ENCODE data around the gene ARHGAP42. TPM values are rescaled to one million over a fixed set of nuclear protein-coding genes. Genes with fewer than 3 reads are reported as not detected.
A peak's percentile ranks its signal among the peaks of the same experiment; 100 is the strongest.

The ARHGAP42 gene
- total RNA-seq, 2 experiments from 2014 or later: 0.50 to 0.92 TPM

DNA sequence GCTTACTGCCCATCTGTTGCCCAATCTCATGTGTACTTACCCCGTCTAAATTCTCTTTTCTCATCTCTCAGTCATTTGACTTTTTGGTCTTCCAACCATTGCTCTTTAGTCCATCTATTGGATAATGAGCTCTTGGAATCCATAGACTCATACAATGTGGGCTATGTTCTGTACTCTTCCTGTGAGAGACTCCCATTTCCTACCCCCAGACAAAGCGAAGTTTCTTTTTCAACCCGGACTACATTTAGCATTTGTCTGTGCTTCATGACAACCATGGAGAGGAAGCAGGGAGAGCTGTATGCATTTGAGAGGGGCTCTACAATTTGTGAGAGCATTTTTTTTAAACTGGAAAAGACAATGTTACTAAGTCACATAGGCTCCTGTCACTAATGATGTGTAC lies 4.0 kb upstream of the ARHGAP42 start:
- CTCF ChIA-PET: no interaction called here
- Mint-ChIP-seq H3K27ac (no peak overlapping the region), H3K9me3 (ENCODE audit: insufficient read depth) (no peaks in the 10 kb centered on the region), H3K36me3 (ENCODE audit: low read depth) (no peaks in the 10 kb centered on the region), H3K4me1 (ENCODE audit: low read depth) (peaks cover 36% of the 10 kb centered on the region), H3K4me3 (no peak overlapping the region), H3K27me3 (ENCODE audit: low read depth) (peaks cover 16% of the 10 kb centered on the region)
- ATAC-seq: no peak
- POLR2A ChIA-PET: no interaction called here
- DNase-seq: no peak

DNA sequence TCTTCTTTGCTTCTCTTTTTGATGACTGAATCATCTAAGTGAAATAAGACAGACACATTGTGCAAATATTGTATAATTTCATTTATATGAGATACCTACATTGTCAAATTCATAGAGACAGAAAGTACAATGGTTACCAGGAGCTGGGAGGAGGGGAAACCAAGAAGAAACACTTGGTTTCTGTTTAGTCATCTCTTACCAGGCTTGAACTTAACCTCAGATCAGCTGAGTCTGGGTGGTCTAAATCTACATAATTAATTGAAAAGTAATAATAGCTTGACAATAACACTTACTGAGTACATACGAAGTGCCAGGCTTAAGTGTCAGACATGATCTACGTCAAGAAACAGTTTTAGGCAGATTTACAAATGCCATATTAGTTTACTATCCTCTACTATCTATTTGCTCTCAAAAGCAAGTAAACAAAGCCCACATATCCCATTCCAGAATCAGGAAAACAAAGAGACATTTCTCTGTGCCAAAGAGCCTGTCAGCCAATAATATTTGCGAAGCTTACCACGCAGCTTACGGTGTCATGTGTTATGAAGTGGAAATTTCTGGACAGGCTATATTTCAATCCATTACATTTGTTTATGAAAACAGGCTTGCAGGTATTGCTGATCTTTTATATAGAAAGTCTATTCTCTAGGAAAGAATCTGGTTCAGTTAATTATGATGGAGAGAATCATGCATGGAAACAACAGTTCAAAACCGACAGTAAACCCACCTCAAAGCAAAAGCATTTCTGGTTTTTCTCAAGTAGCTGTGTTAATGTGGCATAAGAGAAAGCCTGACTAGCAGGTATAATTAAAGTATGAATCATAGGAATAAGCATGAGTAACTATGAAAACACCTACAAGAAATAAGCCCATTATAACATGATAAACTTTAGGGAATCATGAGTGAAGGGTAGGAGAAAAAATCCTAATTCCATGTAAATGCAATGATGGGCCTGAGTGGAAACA lies 2.7 kb upstream of the ARHGAP42 start:
- H3K4me1 Mint-ChIP-seq (ENCODE audit: low read depth): peaks cover 41% of the 10 kb centered on the region
- H3K4me3 Mint-ChIP-seq: no peak overlapping the region
- ATAC-seq (no peak), DNase-seq (no peak)
- no peak overlapping the region for H3K27ac Mint-ChIP-seq
- H3K36me3 Mint-ChIP-seq (ENCODE audit: low read depth): no peaks in the 10 kb centered on the region
- POLR2A ChIA-PET: no interaction called here
- H3K9me3 Mint-ChIP-seq (ENCODE audit: insufficient read depth): no peaks in the 10 kb centered on the region
- peaks cover 22% of the 10 kb centered on the region for H3K27me3 Mint-ChIP-seq (ENCODE audit: low read depth)
- CTCF ChIA-PET: no interaction called here

DNA sequence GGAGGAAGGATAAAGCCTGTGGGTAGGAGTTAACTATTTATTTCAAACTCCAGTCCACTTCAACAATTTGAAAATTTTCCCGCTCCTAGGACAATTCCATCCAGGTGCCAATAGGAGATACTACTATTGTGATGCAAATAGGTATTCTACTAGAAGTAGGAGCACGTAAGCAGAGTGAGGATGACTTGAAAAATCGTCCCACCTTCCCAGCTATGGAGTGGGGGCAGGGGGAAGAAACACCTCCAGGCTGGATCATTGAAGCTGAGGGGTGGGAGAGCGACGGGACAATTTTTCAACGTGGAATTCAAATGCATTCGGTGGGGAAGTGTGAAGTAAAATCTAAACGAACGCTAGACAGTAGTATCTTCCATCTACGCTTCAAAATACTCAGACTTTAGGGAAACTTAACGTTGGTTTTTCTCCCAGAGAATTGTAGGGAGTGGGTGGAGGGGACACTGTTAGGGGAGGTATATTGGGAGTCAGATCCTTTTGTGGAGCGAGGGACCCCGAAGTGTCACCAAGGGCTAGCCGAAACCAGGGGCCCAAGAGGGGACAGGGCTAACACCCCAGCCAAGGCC lies 523 bp upstream of the ARHGAP42 start:
- Mint-ChIP-seq H3K27ac (no peak overlapping the region), H3K4me3 (peak overlapping the region; percentile 63), H3K27me3 (ENCODE audit: low read depth) (peaks cover 24% of the 10 kb centered on the region), H3K9me3 (ENCODE audit: insufficient read depth) (no peaks in the 10 kb centered on the region), H3K36me3 (ENCODE audit: low read depth) (no peaks in the 10 kb centered on the region), H3K4me1 (ENCODE audit: low read depth) (peaks cover 31% of the 10 kb centered on the region)
- ATAC-seq (no peak), DNase-seq (no peak)
- ChIA-PET CTCF (no interaction called here), POLR2A (no interaction called here)

DNA sequence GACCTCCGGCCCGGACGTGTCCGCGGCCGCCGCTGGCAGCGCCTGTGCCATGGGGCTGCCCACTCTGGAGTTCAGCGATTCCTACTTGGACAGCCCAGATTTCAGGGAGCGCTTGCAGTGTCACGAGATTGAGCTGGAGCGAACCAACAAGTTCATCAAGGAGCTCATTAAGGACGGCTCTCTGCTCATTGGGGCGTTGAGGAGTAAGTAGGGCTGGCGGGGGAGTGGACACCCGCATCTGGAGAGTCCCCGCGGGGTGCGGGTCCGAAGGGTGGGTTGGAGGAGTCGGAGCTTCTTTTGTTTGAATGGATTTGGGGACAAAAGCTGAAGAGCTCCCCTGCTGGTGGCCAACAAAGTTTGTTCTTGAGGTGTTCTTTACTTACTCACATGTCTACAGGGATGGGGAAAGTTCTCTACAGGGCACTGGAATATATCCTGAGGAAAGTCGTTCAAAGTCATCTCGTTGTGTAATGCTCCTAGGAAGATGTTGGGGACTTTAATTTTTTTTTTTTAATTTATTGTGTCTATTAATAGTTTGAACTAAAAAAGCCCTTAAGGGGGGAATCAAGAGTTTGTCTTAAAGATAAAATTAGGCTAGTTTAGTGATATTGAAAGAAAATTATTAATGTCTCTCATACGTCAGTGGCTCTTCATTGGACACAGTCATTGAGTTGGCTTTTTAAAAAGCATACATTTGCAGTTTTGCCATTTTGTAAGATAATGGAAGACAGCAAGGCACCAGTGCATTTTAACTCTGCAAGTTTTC lies 725 bp downstream of the ARHGAP42 start:
- Mint-ChIP-seq H3K27me3 (ENCODE audit: low read depth) (peaks cover 24% of the 10 kb centered on the region), H3K4me3 (peak overlapping the region; percentile 82), H3K27ac (no peak overlapping the region), H3K9me3 (ENCODE audit: insufficient read depth) (no peaks in the 10 kb centered on the region), H3K4me1 (ENCODE audit: low read depth) (peaks cover 25% of the 10 kb centered on the region), H3K36me3 (ENCODE audit: low read depth) (no peaks in the 10 kb centered on the region)
- DNase-seq: peak; percentile 49
- POLR2A ChIA-PET: interaction anchor here (0.7 kb wide), 1 partner anchor 244 kb away, joined by 3 read pairs; no protein-coding TSS in a partner anchor
- CTCF ChIA-PET: interaction anchor here (1.0 kb wide), 2 partner anchors 11 to 18 kb away, joined by 3 to 5 read pairs; no protein-coding TSS in a partner anchor
- peak; percentile 73 for ATAC-seq

DNA sequence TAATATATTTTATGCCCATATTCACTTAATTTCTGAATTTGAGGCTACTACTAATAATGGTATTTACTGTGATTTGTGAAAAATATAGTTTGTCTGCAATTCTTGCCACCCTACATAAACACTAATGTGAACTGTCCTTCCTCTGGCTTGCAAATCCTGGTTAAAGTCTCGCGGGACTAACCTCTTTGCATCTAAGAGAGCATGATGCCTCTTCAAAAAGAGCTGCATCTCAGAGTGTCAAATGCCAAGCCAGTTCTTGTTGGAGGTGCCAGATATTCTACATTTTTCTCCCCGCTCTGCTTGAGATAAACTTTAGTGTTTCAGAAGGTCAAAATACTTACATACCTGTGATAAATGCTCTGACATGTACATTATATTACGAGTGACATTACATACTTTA lies 2.1 kb downstream of the ARHGAP42 start:
- Mint-ChIP-seq H3K27me3 (ENCODE audit: low read depth) (peaks cover 24% of the 10 kb centered on the region), H3K27ac (no peak overlapping the region), H3K4me1 (ENCODE audit: low read depth) (peaks cover 25% of the 10 kb centered on the region), H3K36me3 (ENCODE audit: low read depth) (no peaks in the 10 kb centered on the region), H3K4me3 (no peak overlapping the region), H3K9me3 (ENCODE audit: insufficient read depth) (no peaks in the 10 kb centered on the region)
- CTCF ChIA-PET: no interaction called here
- POLR2A ChIA-PET: no interaction called here
- ATAC-seq (no peak), DNase-seq (no peak)

DNA sequence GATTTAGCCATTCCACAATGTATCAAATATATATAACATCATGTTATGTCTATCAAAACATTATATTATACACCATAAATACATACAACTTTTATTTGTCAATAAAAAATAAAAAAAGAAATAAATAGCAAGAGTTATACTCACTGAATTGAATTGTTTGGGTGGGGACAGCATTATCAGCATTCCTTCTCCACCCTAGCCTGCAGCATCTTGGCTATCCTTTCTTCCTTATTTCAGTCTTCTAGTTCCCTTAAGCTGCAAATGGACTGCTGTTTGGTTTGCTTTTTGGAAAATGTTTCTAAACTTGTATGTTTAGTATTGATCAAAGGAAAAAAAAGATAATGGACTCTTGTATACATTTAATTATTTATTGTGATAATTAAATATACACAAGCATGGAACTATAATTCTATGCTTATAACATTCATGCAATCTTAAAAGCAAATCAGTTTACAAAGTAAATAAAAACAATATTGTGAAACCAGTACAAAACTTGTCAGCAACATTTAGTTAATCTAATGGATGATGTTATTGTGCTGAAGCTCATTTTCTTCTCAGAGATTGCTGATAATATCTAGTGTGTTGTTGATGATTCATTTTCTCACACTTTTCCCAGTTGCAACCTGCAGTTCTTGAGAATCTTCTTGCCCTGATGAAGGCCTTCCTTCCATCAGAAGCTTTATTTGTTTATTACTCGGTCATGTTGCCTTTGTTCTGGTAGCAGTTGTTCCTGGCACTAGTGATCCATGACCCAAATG lies 5.0 kb downstream of the ARHGAP42 start:
- POLR2A ChIA-PET: no interaction called here
- CTCF ChIA-PET: no interaction called here
- H3K9me3 Mint-ChIP-seq (ENCODE audit: insufficient read depth): no peaks in the 10 kb centered on the region

DNA sequence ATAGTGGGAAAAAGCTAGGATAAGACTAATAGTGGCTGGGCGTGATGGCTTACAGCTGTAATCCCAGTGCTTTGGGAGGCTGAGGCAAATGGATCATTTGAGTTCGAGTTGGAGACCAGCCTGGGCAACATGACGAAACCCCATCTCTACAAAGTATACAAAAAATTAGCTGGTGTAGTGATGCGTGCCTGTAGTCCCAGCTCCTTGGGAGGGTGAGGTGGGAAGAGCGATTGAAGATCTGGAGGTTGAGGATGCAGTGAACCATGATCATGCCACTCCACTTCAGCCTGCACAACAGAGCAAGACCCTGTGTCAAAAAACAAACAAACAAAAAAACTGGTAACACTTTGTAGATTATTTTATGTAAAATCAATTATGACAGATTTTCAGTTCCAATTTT lies 8.8 kb downstream of the ARHGAP42 start:
- no peak overlapping the region for H3K27ac Mint-ChIP-seq
- no peak overlapping the region for H3K4me3 Mint-ChIP-seq
- H3K4me1 Mint-ChIP-seq (ENCODE audit: low read depth): no peaks in the 10 kb centered on the region
- CTCF ChIA-PET: no interaction called here
- H3K36me3 Mint-ChIP-seq (ENCODE audit: low read depth): no peaks in the 10 kb centered on the region
- no peaks in the 10 kb centered on the region for H3K27me3 Mint-ChIP-seq (ENCODE audit: low read depth)
- no peak for DNase-seq
- ATAC-seq: no peak
- POLR2A ChIA-PET: no interaction called here
- no peaks in the 10 kb centered on the region for H3K9me3 Mint-ChIP-seq (ENCODE audit: insufficient read depth)

More for the DNA sequence above, 5.0 kb downstream of the ARHGAP42 start:
- Mint-ChIP-seq H3K4me3 (no peak overlapping the region), H3K4me1 (ENCODE audit: low read depth) (peaks cover 12% of the 10 kb centered on the region), H3K36me3 (ENCODE audit: low read depth) (no peaks in the 10 kb centered on the region), H3K27ac (no peak overlapping the region), H3K27me3 (ENCODE audit: low read depth) (peaks cover 11% of the 10 kb centered on the region)
- DNase-seq (no peak), ATAC-seq (no peak)

DNA sequence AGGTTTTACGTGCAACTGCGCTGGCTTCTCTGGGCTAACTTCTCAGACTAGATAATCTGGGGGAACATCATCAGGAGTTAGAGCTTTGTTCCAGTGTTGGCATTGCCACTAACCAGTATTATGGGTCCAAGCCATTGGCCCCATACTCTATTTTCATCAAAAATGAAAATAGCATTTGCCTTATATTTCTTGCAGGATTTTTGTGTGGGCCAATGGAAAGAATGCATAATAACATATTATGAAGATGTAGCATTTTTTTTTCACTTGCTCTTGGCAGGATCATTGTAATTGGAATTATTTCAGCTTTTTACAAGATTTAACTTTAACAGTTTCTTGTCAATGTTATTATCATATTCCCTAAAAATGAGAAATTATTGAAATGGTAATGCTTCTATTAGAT lies 16.1 kb downstream of the ARHGAP42 start:
- ATAC-seq (no peak), DNase-seq (no peak)
- H3K4me3 Mint-ChIP-seq: no peak overlapping the region
- ChIA-PET POLR2A (no interaction called here), CTCF (no interaction called here)
- H3K36me3 Mint-ChIP-seq (ENCODE audit: low read depth): no peaks in the 10 kb centered on the region
- H3K27me3 Mint-ChIP-seq (ENCODE audit: low read depth): no peaks in the 10 kb centered on the region
- H3K27ac Mint-ChIP-seq: no peak overlapping the region
- no peaks in the 10 kb centered on the region for H3K9me3 Mint-ChIP-seq (ENCODE audit: insufficient read depth)
- H3K4me1 Mint-ChIP-seq (ENCODE audit: low read depth): no peaks in the 10 kb centered on the region

DNA sequence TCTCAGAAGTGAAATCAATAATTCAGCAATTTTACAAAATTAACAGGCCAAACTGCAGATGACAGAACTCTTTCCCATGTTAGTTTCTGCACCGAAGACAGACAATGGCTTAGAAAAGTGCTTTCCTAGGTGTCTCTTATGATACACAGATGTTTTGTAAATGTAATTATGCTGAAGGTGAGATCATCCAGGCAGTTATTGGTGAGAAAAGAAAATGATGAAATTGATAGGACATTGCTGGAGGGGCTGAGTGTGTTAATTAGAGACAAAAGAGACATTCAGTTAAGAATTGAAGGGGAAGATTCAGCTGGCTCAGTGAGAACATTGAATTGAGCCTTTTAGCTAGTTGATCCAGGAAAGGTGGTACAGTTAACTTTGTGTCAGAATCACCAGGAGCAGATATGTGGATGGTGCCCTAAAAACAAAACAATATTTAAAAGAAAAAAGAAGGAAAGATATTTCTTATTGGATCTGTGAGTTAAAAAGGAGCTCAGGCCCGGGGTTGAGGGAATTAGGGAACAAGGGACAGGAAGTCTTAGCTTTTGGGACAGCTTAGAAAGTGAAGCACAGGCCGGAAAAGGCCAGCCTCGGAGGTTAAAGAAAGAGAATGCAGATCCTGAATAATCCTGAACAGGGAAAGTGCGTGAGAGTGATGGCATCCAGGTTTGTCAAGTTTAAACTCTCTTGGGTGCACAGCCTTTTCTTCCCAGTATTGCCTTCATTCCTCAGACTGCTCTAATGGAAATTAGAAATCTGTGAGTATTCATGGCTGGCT lies 16.9 kb downstream of the ARHGAP42 start:
- no peaks in the 10 kb centered on the region for H3K4me1 Mint-ChIP-seq (ENCODE audit: low read depth)
- ATAC-seq (no peak), DNase-seq (no peak)
- H3K36me3 Mint-ChIP-seq (ENCODE audit: low read depth): no peaks in the 10 kb centered on the region
- H3K27ac Mint-ChIP-seq: no peak overlapping the region
- H3K4me3 Mint-ChIP-seq: no peak overlapping the region
- CTCF ChIA-PET: no interaction called here
- no peaks in the 10 kb centered on the region for H3K27me3 Mint-ChIP-seq (ENCODE audit: low read depth)
- POLR2A ChIA-PET: no interaction called here
- no peaks in the 10 kb centered on the region for H3K9me3 Mint-ChIP-seq (ENCODE audit: insufficient read depth)

DNA sequence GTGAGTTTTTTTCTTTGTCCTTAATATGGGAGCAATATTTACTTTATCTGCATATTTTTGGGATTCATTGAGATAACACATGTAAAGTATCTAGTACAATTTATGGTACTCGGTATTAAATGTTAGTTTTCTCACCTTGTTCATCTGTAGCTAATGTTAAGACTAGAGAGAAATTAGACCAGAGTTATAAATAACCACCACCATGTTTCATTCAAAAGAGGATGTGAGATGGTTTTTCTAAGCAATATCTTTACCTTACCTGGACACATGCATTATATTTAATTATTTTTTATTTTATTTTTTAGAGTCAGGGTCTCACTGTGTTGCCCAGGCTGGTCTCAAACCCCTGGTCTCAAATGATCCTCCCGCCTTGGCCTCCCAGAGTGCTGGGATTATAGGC lies 18.4 kb downstream of the ARHGAP42 start:
- Mint-ChIP-seq H3K4me3 (no peak overlapping the region), H3K9me3 (ENCODE audit: insufficient read depth) (no peaks in the 10 kb centered on the region), H3K27ac (no peak overlapping the region), H3K36me3 (ENCODE audit: low read depth) (no peaks in the 10 kb centered on the region), H3K4me1 (ENCODE audit: low read depth) (no peaks in the 10 kb centered on the region), H3K27me3 (ENCODE audit: low read depth) (no peaks in the 10 kb centered on the region)
- ChIA-PET POLR2A (no interaction called here), CTCF (interaction anchor here (1.9 kb wide), 1 partner anchor 18 kb away, joined by 5 read pairs; no protein-coding TSS in a partner anchor)
- DNase-seq (no peak), ATAC-seq (no peak)

DNA sequence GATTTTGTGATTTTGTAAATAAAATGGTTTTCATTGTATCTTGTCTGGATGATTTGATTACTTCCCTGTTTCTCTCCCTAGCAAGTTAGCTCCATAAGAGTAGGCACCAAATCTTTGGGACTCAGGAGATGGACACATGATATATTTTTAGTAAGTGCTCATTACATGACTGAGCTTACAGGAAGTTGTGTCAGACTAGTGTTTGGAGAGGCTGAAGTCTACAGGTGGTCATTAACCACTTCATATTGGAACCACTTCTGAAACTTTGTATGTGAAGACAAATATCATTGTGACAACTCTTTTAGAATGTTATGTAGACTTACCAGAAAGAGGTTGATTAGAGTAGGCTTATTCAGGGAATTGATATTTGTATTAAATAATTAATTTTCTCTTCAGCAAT lies 19.1 kb downstream of the ARHGAP42 start:
- Mint-ChIP-seq H3K9me3 (ENCODE audit: insufficient read depth) (no peaks in the 10 kb centered on the region), H3K4me1 (ENCODE audit: low read depth) (no peaks in the 10 kb centered on the region), H3K27me3 (ENCODE audit: low read depth) (no peaks in the 10 kb centered on the region), H3K36me3 (ENCODE audit: low read depth) (no peaks in the 10 kb centered on the region), H3K4me3 (no peak overlapping the region), H3K27ac (no peak overlapping the region)
- ChIA-PET POLR2A (no interaction called here), CTCF (interaction anchor here (1.0 to 1.9 kb wide), 2 partner anchors 19 to 24 kb away, joined by 3 to 5 read pairs; no protein-coding TSS in a partner anchor)
- ATAC-seq (no peak), DNase-seq (no peak)

Data from activated CD8-positive, alpha-beta T cell treated with anti-CD3 and anti-CD28 coated beads, Interleukin-2, amount 10 ng/mL, durations not matched to agents 7 days and 5 days (primary cell).